Mucosa of stomach (tissue), 1 donor: ENCODE measurements around the gene PHF12.
A peak's percentile ranks its signal among the peaks of the same experiment; 100 is the strongest.

ENCODE experiments used
- H3K27me3 ChIP-seq: one replicate; pipeline ENCODE4 v1.7.0; 2013; ENCODE audit warnings: mild to moderate bottlenecking, low read length; ENCODE audit not compliant: control insufficient read depth, insufficient read depth
- H3K36me3 ChIP-seq: one replicate; pipeline ENCODE4 v1.7.0; 2013; ENCODE audit warnings: low read length; ENCODE audit not compliant: control insufficient read depth, insufficient read depth
- H3K4me1 ChIP-seq: one replicate; pipeline ENCODE4 v1.7.0; 2013; ENCODE audit warnings: mild to moderate bottlenecking, low read length; ENCODE audit not compliant: control insufficient read depth, insufficient read depth
- H3K4me3 ChIP-seq: one replicate; pipeline ENCODE4 v1.7.0; 2013; ENCODE audit warnings: low read length
- H3K9ac ChIP-seq: one replicate; pipeline ENCODE4 v1.7.0; 2013; ENCODE audit warnings: mild to moderate bottlenecking, low read length, moderate library complexity
- H3K9me3 ChIP-seq: one replicate; pipeline ENCODE4 v1.7.0; 2013; ENCODE audit warnings: mild to moderate bottlenecking, low read length, moderate library complexity; ENCODE audit not compliant: control insufficient read depth
- donor health status: Pancreatic carcinoma.

The PHF12 gene

GRCh38 chr17:28864991-28865849 is 86.1 kb downstream of the PHF12 start:
- Histone ChIP-seq H3K9ac (peak overlapping the region; percentile 60), H3K4me1 (peaks cover 59% of the 10 kb centered on the region), H3K36me3 (peaks cover 3% of the 10 kb centered on the region), H3K4me3 (no peak overlapping the region), H3K9me3 (no peaks in the 10 kb centered on the region), H3K27me3 (no peaks in the 10 kb centered on the region)

GRCh38 chr17:28863953-28864352 is 87.4 kb downstream of the PHF12 start:
- peaks cover 59% of the 10 kb centered on the region for H3K4me1 ChIP-seq
- H3K36me3 ChIP-seq, result peaks cover 5% of the 10 kb centered on the region
- no peaks in the 10 kb centered on the region for H3K9me3 ChIP-seq
- no peaks in the 10 kb centered on the region for H3K27me3 ChIP-seq
- no peak overlapping the region for H3K9ac ChIP-seq
- H3K4me3 ChIP-seq, result no peak overlapping the region

- no peak overlapping the region for H3K4me3 ChIP-seq
- peak overlapping the region; percentile 49 for H3K9ac ChIP-seq
- H3K9me3 ChIP-seq, result no peaks in the 10 kb centered on the region
- H3K27me3 ChIP-seq, result no peaks in the 10 kb centered on the region
- peaks cover 59% of the 10 kb centered on the region for H3K4me1 ChIP-seq
- H3K36me3 ChIP-seq, result peaks cover 18% of the 10 kb centered on the region
These were observed 88.8 kb downstream of the PHF12 start for GRCh38 chr17:28862561-28862960.

GRCh38 chr17:28861393-28862203 is 89.7 kb downstream of the PHF12 start:
- H3K27me3 ChIP-seq, result no peaks in the 10 kb centered on the region
- H3K4me3 ChIP-seq, result peak overlapping the region; percentile 12
- no peaks in the 10 kb centered on the region for H3K9me3 ChIP-seq
- peak overlapping the region; percentile 49 for H3K9ac ChIP-seq
- peaks cover 51% of the 10 kb centered on the region for H3K4me1 ChIP-seq
- H3K36me3 ChIP-seq, result peaks cover 18% of the 10 kb centered on the region

- H3K9ac ChIP-seq, result peak overlapping the region; percentile 22
- H3K9me3 ChIP-seq, result no peaks in the 10 kb centered on the region
- peaks cover 21% of the 10 kb centered on the region for H3K36me3 ChIP-seq
- peaks cover 43% of the 10 kb centered on the region for H3K4me1 ChIP-seq
- H3K27me3 ChIP-seq, result no peaks in the 10 kb centered on the region
- peak overlapping the region; percentile 41 for H3K4me3 ChIP-seq
These were observed 90.9 kb downstream of the PHF12 start for GRCh38 chr17:28860363-28860808.

- no peaks in the 10 kb centered on the region for H3K9me3 ChIP-seq
- H3K9ac ChIP-seq, result no peak overlapping the region
- H3K4me3 ChIP-seq, result no peak overlapping the region
- peaks cover 21% of the 10 kb centered on the region for H3K36me3 ChIP-seq
- H3K27me3 ChIP-seq, result no peaks in the 10 kb centered on the region
- peaks cover 34% of the 10 kb centered on the region for H3K4me1 ChIP-seq
These were observed 92.4 kb downstream of the PHF12 start for GRCh38 chr17:28858801-28859355.

- Histone ChIP-seq H3K9me3 (no peaks in the 10 kb centered on the region), H3K4me1 (peaks cover 28% of the 10 kb centered on the region), H3K36me3 (peaks cover 21% of the 10 kb centered on the region), H3K27me3 (no peaks in the 10 kb centered on the region), H3K4me3 (no peak overlapping the region), H3K9ac (no peak overlapping the region)
These were observed 93.2 kb downstream of the PHF12 start for GRCh38 chr17:28857905-28858800.

GRCh38 chr17:28856028-28856574 is 95.2 kb downstream of the PHF12 start:
- Histone ChIP-seq H3K9me3 (no peaks in the 10 kb centered on the region), H3K4me1 (peaks cover 10% of the 10 kb centered on the region), H3K27me3 (no peaks in the 10 kb centered on the region), H3K36me3 (peaks cover 21% of the 10 kb centered on the region), H3K9ac (no peak overlapping the region), H3K4me3 (no peak overlapping the region)

- Histone ChIP-seq H3K9ac (peak overlapping the region; percentile 80), H3K4me1 (peaks cover 10% of the 10 kb centered on the region), H3K27me3 (no peaks in the 10 kb centered on the region), H3K4me3 (peak overlapping the region; percentile 56), H3K9me3 (no peaks in the 10 kb centered on the region), H3K36me3 (peaks cover 19% of the 10 kb centered on the region)
These were observed 96.0 kb downstream of the PHF12 start for GRCh38 chr17:28855336-28855679.
